Anterior cingulate cortex (tissue), 58 donors: ENCODE data around the gene TTN.

ENCODE experiments used
- DNase-seq, 58 donors: peaks; one replicate each; lab custom pipeline; 2025; lab: John Stamatoyannopoulos, UW

The TTN gene

GRCh38 chr2:178807227-178808008 lies at the start of gene TTN:
Gene TTN (minus strand): TSS chr2:178807423. CDS start chr2:178804642, 2,781 bp downstream.
- no peak for DNase-seq

- DNase-seq: no peak
Observed at GRCh38 chr2:178855151-178855550, 47.9 kb upstream of the TTN start.

- no peak for DNase-seq
Observed at GRCh38 chr2:178848335-178848734, 41.1 kb upstream of the TTN start.

DNA sequence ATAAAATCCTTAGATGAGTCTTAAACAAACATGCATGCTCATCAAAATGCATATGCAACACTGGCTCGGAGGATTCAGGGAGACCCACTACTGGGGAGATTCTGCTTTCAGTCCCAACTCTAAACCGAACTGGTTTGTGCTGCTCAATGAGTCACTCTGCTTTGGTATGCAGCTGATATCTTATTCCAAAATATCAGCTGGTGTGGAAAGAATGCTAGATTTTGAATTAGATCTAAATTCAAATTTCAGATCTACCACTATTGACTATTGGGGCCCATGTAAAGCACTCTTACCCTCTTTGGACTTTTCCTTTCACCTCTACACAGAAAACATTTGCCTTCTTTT lies 39.2 kb upstream of the TTN start:
- no peak for DNase-seq

DNA sequence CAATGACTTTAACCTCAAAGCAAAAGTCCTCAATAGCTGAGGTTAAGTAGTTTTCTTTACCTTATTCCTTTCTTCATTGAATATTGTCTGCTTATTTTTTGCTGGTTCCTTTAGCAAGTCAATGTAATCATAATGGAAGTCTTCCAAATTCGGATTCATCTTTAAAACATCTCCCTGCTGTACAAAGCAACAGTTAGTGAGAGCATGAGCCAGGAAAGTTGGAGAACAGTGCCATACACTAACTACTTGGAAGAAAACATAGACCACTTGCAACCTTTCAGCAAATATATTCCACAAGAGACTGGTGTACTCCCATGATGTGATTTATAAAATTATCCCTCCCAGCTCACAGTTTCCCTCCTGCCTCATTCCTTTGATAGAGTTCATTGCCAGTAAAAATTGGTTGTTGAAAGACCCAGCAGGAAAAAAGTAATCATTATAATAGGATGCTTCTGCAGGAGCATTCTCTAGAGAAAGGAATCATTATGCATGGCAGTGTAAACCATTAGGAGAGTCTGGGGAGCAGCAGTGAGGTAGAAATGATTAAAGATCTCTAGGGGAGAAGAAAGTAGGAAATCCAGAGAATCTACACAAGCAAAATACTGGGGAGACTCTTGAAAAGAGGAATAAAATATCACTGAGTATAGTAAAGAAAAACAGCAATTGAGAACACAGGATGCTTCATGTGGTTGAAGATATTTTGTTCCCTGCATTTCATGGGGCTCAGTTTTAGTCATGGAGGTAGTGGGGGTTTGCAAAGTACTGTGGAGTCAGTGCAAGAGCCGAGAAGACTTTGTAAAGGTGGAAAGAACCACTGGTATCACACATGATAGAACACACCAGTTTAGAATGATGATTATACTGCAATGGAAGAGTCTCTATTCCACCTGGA lies 38.6 kb upstream of the TTN start:
- no peak for DNase-seq

GRCh38 chr2:178844701-178845100 lies 37.5 kb upstream of the TTN start:
- DNase-seq: peak in 1 of 58 donors; percentile 7

DNA sequence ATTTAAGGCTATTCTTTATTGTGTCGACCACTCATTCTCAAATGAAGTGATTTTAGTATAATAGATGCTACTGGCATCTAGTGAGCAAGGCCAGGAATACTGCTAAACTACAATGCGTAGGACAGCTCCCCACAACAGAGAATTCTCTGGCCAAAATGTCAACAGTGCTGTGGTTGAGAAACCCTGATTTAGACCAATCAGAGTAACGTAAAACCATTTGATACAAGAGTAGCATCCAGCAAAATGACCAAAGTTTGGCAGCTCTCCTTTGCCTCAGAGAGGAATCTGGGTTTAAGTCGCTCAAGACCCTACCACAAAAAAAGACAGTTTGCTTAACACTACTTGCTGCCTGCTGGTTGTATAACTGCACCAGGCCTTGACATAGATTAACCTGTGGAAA lies 37.0 kb upstream of the TTN start:
- no peak for DNase-seq

GRCh38 chr2:178843697-178844096 lies 36.5 kb upstream of the TTN start:
- no peak for DNase-seq

- no peak for DNase-seq
Observed at GRCh38 chr2:178836807-178837206, 29.6 kb upstream of the TTN start.

DNA sequence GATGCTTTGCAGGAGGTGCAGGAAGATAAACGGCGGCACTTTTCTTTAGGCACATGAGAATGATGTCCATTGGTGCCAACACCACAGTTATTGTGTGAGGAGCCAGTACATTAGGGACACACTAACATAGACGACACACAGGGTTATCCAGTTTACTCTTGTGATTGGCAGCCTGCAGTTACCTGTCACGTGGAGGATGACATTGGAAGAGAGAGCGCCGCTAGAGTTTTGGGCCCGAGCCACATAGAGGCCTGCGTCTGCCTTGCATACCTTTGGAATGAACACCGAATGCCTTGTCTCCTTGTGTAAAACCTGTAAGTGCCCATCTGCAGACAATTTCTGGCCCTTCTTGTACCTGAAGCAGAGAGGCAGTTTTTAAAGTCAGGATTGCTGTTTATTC lies 26.9 kb upstream of the TTN start:
- DNase-seq: no peak

- DNase-seq: no peak
Observed at GRCh38 chr2:178833382-178833781, 26.2 kb upstream of the TTN start.

DNA sequence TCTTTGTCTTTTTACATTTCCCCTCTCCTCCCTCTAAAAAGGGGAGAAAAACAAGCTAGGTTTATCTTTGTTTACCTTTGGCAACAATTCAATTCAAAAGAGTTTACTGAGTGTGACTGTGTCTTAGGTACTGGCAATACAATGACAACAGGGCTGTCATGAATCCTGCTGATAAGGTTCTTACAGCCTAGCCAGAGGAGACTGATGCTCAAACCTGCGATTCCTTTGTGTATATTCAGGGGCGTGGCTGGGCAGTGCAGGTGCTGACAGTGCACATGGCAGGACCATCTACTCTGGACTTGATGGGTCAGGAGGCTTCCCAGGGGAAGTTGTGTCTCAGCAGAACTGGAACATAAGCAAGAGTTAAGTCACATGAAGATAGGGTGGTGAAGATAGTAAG lies 23.2 kb upstream of the TTN start:
- DNase-seq: no peak

DNA sequence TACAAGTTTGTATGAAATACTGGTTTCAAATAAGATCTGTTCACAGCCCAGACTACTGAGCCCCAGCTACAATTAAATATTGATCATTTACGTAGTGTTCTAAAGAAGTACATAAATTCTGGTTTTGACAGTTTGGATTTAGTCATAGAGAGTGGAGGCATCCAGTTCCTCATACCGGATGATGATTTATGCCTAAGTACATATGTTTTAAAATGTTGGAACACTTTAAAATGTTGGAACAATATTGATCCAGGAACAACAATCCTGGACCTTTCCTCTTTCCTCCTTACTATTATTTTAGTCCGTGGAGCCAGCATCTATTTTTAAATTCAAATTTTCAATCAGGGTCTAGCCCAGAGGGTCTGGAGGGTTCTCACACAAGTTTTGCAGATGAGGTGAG lies 22.8 kb upstream of the TTN start:
- no peak for DNase-seq

GRCh38 chr2:178829299-178829960 lies 22.2 kb upstream of the TTN start:
- peak in 1 of 58 donors; percentile 4 for DNase-seq

DNA sequence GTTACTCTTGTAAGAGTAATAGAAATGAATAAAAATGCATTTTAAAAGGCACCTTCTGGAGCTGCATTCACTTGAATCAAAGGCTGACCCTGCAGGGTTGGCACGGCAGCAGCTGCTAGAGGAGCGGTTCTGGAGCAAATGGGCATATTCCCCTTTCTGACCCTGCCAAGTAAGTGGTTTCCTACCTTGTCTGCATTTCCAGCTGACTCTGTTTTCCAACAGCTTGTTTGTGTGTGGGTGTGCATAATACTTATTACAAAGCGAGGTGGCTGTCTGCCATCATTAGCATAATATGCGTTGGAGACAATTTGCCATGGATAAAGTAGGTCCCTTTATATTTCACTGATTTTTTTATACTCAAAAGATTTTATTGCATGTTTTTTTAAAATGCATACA lies 21.3 kb upstream of the TTN start:
- no peak for DNase-seq

- DNase-seq: no peak
Observed at GRCh38 chr2:178827739-178828485, 20.7 kb upstream of the TTN start.

DNA sequence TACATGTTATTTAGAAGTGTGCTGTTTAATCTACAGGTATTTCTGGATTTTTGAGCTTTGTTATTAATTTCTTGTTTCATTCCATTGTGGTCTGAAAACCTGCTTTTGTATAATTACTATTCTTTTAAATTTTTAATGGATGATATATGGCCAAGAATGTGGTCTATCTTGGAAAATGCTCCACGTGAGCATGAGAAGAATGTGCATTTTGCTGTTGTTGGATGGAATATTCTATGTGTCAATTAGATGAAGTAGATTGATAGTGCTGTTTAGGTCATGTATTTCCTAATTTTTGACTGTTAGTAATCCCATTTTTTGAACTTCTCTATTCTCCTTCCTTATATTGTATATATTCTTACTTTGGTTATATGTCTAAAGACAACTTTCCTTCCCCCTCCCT lies 19.9 kb upstream of the TTN start:
- no peak for DNase-seq

DNA sequence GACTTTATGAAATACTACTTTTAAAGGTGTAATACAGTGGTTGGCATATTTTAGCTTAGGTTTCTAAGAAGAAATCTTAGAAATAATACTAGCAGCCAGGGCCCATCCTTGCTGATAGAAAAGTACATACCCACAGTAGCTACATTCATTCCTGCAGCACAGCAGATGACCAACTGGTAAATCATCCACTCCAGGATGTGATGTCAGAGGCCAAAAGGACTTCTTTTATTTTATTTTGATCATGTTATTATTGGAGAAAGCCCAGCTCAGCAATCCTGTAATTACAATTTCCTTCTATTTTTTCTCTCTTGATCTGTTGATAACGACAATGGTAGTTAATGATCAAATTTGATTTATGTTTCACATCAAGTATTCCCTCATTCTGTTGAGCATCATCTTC lies 18.0 kb upstream of the TTN start:
- no peak for DNase-seq

GRCh38 chr2:178824181-178824580 lies 17.0 kb upstream of the TTN start:
- no peak for DNase-seq

DNA sequence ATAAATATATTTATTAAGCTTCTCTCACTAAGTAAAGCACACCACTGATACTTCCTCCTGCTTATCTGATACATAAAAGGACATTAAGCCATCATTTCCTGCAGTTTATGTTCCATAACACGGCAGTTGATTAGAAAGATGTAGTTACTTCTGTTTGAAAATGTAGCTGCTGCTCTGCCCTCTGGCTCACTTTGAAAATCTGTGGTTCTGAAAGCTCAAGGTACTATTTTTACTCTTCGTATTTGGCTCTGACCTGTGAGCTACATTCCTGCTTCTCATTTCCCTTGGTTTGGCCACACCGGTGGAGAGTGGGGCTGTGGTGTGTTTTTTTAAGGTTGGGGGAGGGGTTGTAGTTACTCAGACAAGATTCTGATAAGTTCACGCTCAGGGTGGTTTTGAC lies 12.8 kb upstream of the TTN start:
- DNase-seq: no peak
